GM23338 (cell line): ENCODE results near the gene CHRNA4. TPM values are rescaled to one million over a fixed set of nuclear protein-coding genes. Genes with fewer than 3 reads are reported as not detected.

Experiments used
- ATAC-seq: fragments of 200-7000 bp; cut with Tn5 transposase; 3 replicates; pipeline ENCODE4 v1.9.1; 2020
- DNase-seq: peaks from one replicate; pipeline ENCODE4 v3.0.0-alpha.2; 2015; ENCODE audit warnings: low spot score
- H2AFZ ChIP-seq: fragments of 200-600 bp; sonication (generic); 2 replicates; pipeline ENCODE4 v1.8.0; 2016; ENCODE audit warnings: antibody characterized with exemption, mild to moderate bottlenecking, moderate library complexity
- H3F3A ChIP-seq: fragments of 200-600 bp; sonication (generic); replicated peaks from 2 replicates; pipeline ENCODE4 v1.8.0; 2017; ENCODE audit warnings: antibody characterized with exemption, mixed run types, low read depth
- H3K27ac ChIP-seq: fragments of 200-600 bp; sonication (generic); 2 replicates; pipeline ENCODE4 v1.6.1; 2016; ENCODE audit warnings: low read depth
- H3K27me3 ChIP-seq: fragments of 200-600 bp; sonication (generic); 2 replicates; pipeline ENCODE4 v1.8.0; 2016; ENCODE audit warnings: mild to moderate bottlenecking, mixed run types, moderate library complexity; ENCODE audit not compliant: insufficient read depth
- H3K36me3 ChIP-seq: fragments of 200-600 bp; sonication (generic); 2 replicates; pipeline ENCODE4 v1.8.0; 2016; ENCODE audit warnings: mild to moderate bottlenecking; ENCODE audit not compliant: insufficient read depth
- H3K4me1 ChIP-seq: fragments of 200-600 bp; sonication (generic); 2 replicates; pipeline ENCODE4 v1.8.0; 2016; ENCODE audit warnings: mild to moderate bottlenecking, moderate library complexity; ENCODE audit not compliant: insufficient read depth
- H3K4me2 ChIP-seq: fragments of 200-600 bp; sonication (generic); 2 replicates; pipeline ENCODE4 v1.7.1; 2017; ENCODE audit warnings: mixed run types
- H3K4me3 ChIP-seq: fragments of 200-600 bp; sonication (generic); 2 replicates; pipeline ENCODE4 v1.6.1; 2016; ENCODE audit warnings: mixed run types
- H3K79me2 ChIP-seq: fragments of 200-600 bp; sonication (generic); replicated peaks from 2 replicates; pipeline ENCODE4 v1.8.0; 2017; ENCODE audit warnings: mild to moderate bottlenecking; ENCODE audit not compliant: insufficient read depth
- H3K9me2 ChIP-seq: fragments of 200-600 bp; sonication (generic); 2 replicates; pipeline ENCODE4 v1.8.0; 2017; ENCODE audit not compliant: insufficient read depth
- H4K20me1 ChIP-seq: fragments of 200-600 bp; sonication (generic); replicated peaks from 2 replicates; pipeline ENCODE4 v1.8.0; 2017; ENCODE audit warnings: mild to moderate bottlenecking; ENCODE audit not compliant: insufficient read depth
- H3K27ac Mint-ChIP-seq: 2 replicates; pipeline ENCODE4 v1.8.0; 2020; ENCODE audit warnings: inconsistent platforms, mild to moderate bottlenecking, moderate library complexity, mixed read lengths
- H3K27me3 Mint-ChIP-seq: 3 replicates; pipeline ENCODE4 v1.8.0; 2022; ENCODE audit warnings: low read depth, mild to moderate bottlenecking, moderate library complexity, mixed read lengths, inconsistent platforms; ENCODE audit not compliant: insufficient read depth, poor library complexity
- H3K36me3 Mint-ChIP-seq: 3 replicates; pipeline ENCODE4 v1.8.0; 2021; ENCODE audit warnings: low read depth, mild to moderate bottlenecking, inconsistent platforms, moderate library complexity, mixed read lengths
- H3K4me1 Mint-ChIP-seq: 3 replicates; pipeline ENCODE4 v1.8.0; 2020; ENCODE audit warnings: mild to moderate bottlenecking, inconsistent platforms, mixed read lengths
- H3K4me3 Mint-ChIP-seq: 3 replicates; pipeline ENCODE4 v1.8.0; 2021; ENCODE audit warnings: moderate library complexity, mild to moderate bottlenecking, inconsistent platforms, mixed read lengths
- H3K9me3 Mint-ChIP-seq: 3 replicates; pipeline ENCODE4 v1.8.0; 2020; ENCODE audit warnings: moderate library complexity, mild to moderate bottlenecking, inconsistent platforms, mixed read lengths
- CREB1 ChIP-seq: fragments of 250-450 bp; sonication (Bioruptor Pico); IDR thresholded peaks from 2 replicates; pipeline ENCODE4 v1.5.0; 2020; ENCODE audit warnings: low read depth, mild to moderate bottlenecking, moderate library complexity
- CTCF ChIP-seq, 2 experiments: fragments of 200-600 bp in 1 of 2; sonication (generic) in 1 of 2; conservative IDR thresholded peaks; 2 replicates each; pipeline versions ENCODE4 v1.5.1 to v1.6.1; 2016 to 2017; ENCODE audit warnings: antibody characterized with exemption in 2 of 2, low read depth in 2 of 2, mild to moderate bottlenecking in 2 of 2, moderate library complexity in 1 of 2
- EZH2 ChIP-seq: fragments of 200-600 bp; sonication (generic); IDR thresholded peaks from one replicate; pipeline ENCODE4 v1.8.0; 2017; ENCODE audit warnings: antibody characterized with exemption, mild to moderate bottlenecking, low read depth; ENCODE audit not compliant: unreplicated experiment
- JUNB ChIP-seq: IDR thresholded peaks from one replicate; pipeline ENCODE4 v1.6.1; 2016; ENCODE audit warnings: antibody characterized with exemption; ENCODE audit not compliant: unreplicated experiment
- NANOG ChIP-seq: IDR thresholded peaks from 2 replicates; pipeline ENCODE4 v1.6.1; 2016; ENCODE audit warnings: antibody characterized with exemption, borderline replicate concordance
- POLR2AphosphoS5 ChIP-seq: IDR thresholded peaks from 2 replicates; pipeline ENCODE4 v1.6.1; 2016; ENCODE audit warnings: antibody characterized with exemption, low read depth
- ZNF114 ChIP-seq: fragments of 250-450 bp; sonication (Bioruptor Pico); IDR thresholded peaks from 2 replicates; pipeline ENCODE4 v1.5.0; 2020; ENCODE audit warnings: mild to moderate bottlenecking, moderate library complexity
- ZNF331 ChIP-seq: fragments of 250-450 bp; sonication (Bioruptor Pico); IDR thresholded peaks from 2 replicates; pipeline ENCODE4 v1.5.0; 2020; ENCODE audit warnings: low read depth, mild to moderate bottlenecking, moderate library complexity
- ZNF462 ChIP-seq: fragments of 250-450 bp; sonication (Bioruptor Pico); IDR thresholded peaks from 2 replicates; pipeline ENCODE4 v1.5.0; 2020; ENCODE audit warnings: mild to moderate bottlenecking, moderate library complexity
- polyA plus RNA-seq: library from polyadenylated mRNA; unstranded; fragments of >200 nt; fragmentation: Nextera tagmentation; extraction: Ambion mirVana; gene quantifications from 2 replicates; pipeline ENCODE4 v1.2.1, GENCODE V29; 2016
- total RNA-seq: library from RNA; depleted of rRNA; stranded (reverse); fragments of >200 nt; shearing (Covaris generic); gene quantifications from 2 replicates; pipeline ENCODE4 v1.2.3, GENCODE V29; 2014
- TF ChIP-seq, protein P1 (sequence below): IDR thresholded peaks from one replicate; pipeline ENCODE4 v1.6.1; 2018; ENCODE audit warnings: antibody characterized with exemption; ENCODE audit not compliant: unreplicated experiment

CHRNA4 gene
- total and polyA plus RNA-seq, 2 experiments from 2014 or later, result 2.7 to 3.9 TPM

- no peak for ATAC-seq
- Mint-ChIP-seq H3K4me3 (no peak overlapping the region), H3K27me3 (no peaks in the 10 kb centered on the region)
These were observed 44.1 kb downstream of the CHRNA4 start for GRCh38 chr20:63317061-63317460.

More at GRCh38 chr20:63317061-63317460, 44.1 kb downstream of the CHRNA4 start:
- Histone ChIP-seq H3F3A (no peaks in the 10 kb centered on the region), H4K20me1 (no peaks in the 10 kb centered on the region), H3K4me2 (no peak overlapping the region), H3K36me3 (no peaks in the 10 kb centered on the region), H3K4me1 (no peaks in the 10 kb centered on the region), H3K4me3 (no peak overlapping the region), H3K27ac (no peak overlapping the region), H3K27me3 (no peaks in the 10 kb centered on the region), H2AFZ (no peak overlapping the region), H3K9me2 (no peaks in the 10 kb centered on the region), H3K79me2 (no peaks in the 10 kb centered on the region)
- H3K27ac Mint-ChIP-seq, result no peak overlapping the region
- no peaks in the 10 kb centered on the region for H3K9me3 Mint-ChIP-seq
- DNase-seq, result no peak
- no peaks in the 10 kb centered on the region for H3K36me3 Mint-ChIP-seq
- no peak for TF ChIP-seq EZH2
- no peak for TF ChIP-seq CTCF (conservative IDR thresholded peaks at IDR 0.05; ENCODE audit: low read depth in 2 of 2)
- TF ChIP-seq ZNF114 (CRISPR knock-in tag), result no peak
- TF ChIP-seq POLR2AphosphoS5, result no peak
- TF ChIP-seq ZNF331, result no peak
- no peak for TF ChIP-seq JUNB
- TF ChIP-seq CREB1 (CRISPR knock-in tag), result no peak
- no peak for TF ChIP-seq NANOG
- TF ChIP-seq, protein P1, sequence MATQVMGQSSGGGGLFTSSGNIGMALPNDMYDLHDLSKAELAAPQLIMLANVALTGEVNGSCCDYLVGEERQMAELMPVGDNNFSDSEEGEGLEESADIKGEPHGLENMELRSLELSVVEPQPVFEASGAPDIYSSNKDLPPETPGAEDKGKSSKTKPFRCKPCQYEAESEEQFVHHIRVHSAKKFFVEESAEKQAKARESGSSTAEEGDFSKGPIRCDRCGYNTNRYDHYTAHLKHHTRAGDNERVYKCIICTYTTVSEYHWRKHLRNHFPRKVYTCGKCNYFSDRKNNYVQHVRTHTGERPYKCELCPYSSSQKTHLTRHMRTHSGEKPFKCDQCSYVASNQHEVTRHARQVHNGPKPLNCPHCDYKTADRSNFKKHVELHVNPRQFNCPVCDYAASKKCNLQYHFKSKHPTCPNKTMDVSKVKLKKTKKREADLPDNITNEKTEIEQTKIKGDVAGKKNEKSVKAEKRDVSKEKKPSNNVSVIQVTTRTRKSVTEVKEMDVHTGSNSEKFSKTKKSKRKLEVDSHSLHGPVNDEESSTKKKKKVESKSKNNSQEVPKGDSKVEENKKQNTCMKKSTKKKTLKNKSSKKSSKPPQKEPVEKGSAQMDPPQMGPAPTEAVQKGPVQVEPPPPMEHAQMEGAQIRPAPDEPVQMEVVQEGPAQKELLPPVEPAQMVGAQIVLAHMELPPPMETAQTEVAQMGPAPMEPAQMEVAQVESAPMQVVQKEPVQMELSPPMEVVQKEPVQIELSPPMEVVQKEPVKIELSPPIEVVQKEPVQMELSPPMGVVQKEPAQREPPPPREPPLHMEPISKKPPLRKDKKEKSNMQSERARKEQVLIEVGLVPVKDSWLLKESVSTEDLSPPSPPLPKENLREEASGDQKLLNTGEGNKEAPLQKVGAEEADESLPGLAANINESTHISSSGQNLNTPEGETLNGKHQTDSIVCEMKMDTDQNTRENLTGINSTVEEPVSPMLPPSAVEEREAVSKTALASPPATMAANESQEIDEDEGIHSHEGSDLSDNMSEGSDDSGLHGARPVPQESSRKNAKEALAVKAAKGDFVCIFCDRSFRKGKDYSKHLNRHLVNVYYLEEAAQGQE, result no peak
- TF ChIP-seq ZNF462 (CRISPR knock-in tag), result no peak
- H3K4me1 Mint-ChIP-seq, result no peaks in the 10 kb centered on the region
